Adrenal gland (tissue), 5 donors: Measurements from ENCODE around the gene MYD88.

Experiments used
- CTCF ChIP-seq, 6 experiments: fragments of 450-650 bp in 4 of 6; fragments of 200-600 bp in 2 of 6; sonication (generic) in 1 of 6; IDR thresholded peaks; 1 replicate in 5 of 6; 2 replicates in 1 of 6; pipeline versions ENCODE4 v1.5.1 to v1.8.0; 2016 to 2021; ENCODE audit warnings: antibody characterized with exemption in 6 of 6, mild to moderate bottlenecking in 2 of 6, moderate library complexity in 1 of 6
- POLR2A ChIP-seq, 2 donors: fragments of 450-650 bp; IDR thresholded peaks; one replicate each; pipeline ENCODE4 v1.6.1; 2017; ENCODE audit warnings: antibody characterized with exemption in 2 of 2, mild to moderate bottlenecking in 2 of 2, moderate library complexity in 1 of 2
- donor health status: DM: no; HTN: no; CAD: no.

- no peak for TF ChIP-seq CTCF (IDR thresholded peaks at IDR 0.05)
- no peak for TF ChIP-seq POLR2A (IDR thresholded peaks at IDR 0.05)
Observed at GRCh38 chr3:38141173-38141951, 2.9 kb downstream of the MYD88 start.
